ENCODE data around the gene SCAF1. TPM values are rescaled to one million over a fixed set of nuclear protein-coding genes. Genes with fewer than 3 reads are reported as not detected.
"Not testable (repeated sequence)": the region's sequence is repeated elsewhere in the genome, so short reads cannot be mapped to it uniquely, and the experiment has no call there.

The SCAF1 gene
- total RNA-seq, 1 experiment from 2014 or later: 46.8 TPM

DNA sequence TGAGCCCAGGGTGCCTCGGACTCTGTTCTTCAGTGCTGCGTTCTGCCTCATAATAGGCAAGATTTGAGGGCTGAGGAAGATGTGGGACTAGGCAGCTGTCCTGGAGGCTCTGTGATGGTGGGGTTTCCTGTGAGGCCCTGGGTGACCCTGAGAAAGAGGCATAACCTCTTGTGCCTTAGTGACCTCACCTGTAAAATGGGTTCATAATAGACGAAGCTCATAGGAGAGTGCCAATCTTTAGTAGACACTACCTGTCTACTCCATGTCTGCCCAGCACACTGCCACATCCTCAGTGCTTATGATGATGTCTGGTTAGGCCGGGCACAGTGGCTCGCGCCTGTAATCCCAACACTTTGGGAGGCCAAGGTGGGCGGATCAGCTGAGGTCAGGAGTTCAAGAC, 25.5 kb upstream of the SCAF1 start:
- TF ChIP-seq, protein P1, sequence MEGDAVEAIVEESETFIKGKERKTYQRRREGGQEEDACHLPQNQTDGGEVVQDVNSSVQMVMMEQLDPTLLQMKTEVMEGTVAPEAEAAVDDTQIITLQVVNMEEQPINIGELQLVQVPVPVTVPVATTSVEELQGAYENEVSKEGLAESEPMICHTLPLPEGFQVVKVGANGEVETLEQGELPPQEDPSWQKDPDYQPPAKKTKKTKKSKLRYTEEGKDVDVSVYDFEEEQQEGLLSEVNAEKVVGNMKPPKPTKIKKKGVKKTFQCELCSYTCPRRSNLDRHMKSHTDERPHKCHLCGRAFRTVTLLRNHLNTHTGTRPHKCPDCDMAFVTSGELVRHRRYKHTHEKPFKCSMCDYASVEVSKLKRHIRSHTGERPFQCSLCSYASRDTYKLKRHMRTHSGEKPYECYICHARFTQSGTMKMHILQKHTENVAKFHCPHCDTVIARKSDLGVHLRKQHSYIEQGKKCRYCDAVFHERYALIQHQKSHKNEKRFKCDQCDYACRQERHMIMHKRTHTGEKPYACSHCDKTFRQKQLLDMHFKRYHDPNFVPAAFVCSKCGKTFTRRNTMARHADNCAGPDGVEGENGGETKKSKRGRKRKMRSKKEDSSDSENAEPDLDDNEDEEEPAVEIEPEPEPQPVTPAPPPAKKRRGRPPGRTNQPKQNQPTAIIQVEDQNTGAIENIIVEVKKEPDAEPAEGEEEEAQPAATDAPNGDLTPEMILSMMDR (conservative IDR thresholded peaks at IDR 0.05; ENCODE audit: low read depth, low read length): no peak
- no peak for TF ChIP-seq EZH2phosphoT487 (IDR thresholded peaks at IDR 0.05; ENCODE audit: borderline replicate concordance, low read length)
- no peak for TF ChIP-seq EZH2 (IDR thresholded peaks at IDR 0.05; ENCODE audit: low read length, unreplicated experiment)
- CTCF ChIA-PET: no interaction called here
- no peaks in the 10 kb centered on the region for H3K9me2 ChIP-seq (replicated peaks; ENCODE audit: low read length)
- no peaks in the 10 kb centered on the region for H3K27me3 ChIP-seq (ENCODE audit: low read length)
- DNase-seq (no peak), ATAC-seq (no peak)
- H3K79me2 ChIP-seq (ENCODE audit: low read length): peaks cover 22% of the 10 kb centered on the region
- peaks cover 34% of the 10 kb centered on the region for H3K36me3 ChIP-seq (ENCODE audit: low read depth, low read length)
- H3K9me3 ChIP-seq (ENCODE audit: low read length): no peaks in the 10 kb centered on the region
- H3K4me1 ChIP-seq (ENCODE audit: insufficient read depth, low read length): peaks cover 29% of the 10 kb centered on the region
- POLR2A ChIA-PET (ENCODE audit: unreplicated experiment): no interaction called here
- 0 out of 2 replicates have a peak, but pooled peaks cover 3% of the 10 kb centered on the region for H4K20me1 ChIP-seq (ENCODE audit: low read length)
- peaks cover 8% of the 10 kb centered on the region for H3F3A ChIP-seq (ENCODE audit: low read length, unreplicated experiment)
- H3K27ac ChIP-seq (ENCODE audit: low read length): no peak overlapping the region
- BruUV-seq (replicated peaks): no TSS peak
- no peak overlapping the region for H3K4me3 ChIP-seq (ENCODE audit: low read length)
- no peak overlapping the region for H3K4me2 ChIP-seq (ENCODE audit: low read length)
- no peak overlapping the region for H3K9ac ChIP-seq (ENCODE audit: low read length)
- no peak overlapping the region for H2AFZ ChIP-seq (ENCODE audit: low read length)
- intact Hi-C loops (cut with micrococcal nuclease): no loop called here

DNA sequence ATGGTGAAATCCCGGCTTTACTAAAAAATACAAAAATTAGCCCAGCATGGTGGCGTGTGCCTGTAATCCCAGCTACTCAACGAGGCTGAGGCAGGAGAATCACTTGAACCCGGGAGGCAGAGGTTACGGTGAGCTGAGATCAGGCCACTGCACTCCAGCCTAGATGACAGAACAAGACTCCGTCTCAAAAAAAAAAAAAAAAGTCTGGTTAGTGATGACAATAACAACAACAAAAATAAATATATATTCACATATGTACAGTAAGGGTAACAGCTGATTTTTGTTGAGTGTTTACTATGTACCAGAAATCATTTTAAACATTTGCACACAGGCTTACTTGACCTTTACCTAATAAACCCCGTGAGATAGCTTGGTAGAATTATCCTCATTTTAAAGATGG, 25.1 kb upstream of the SCAF1 start:
- no peak overlapping the region for H2AFZ ChIP-seq (ENCODE audit: low read length)
- POLR2A ChIA-PET (ENCODE audit: unreplicated experiment): no interaction called here

DNA sequence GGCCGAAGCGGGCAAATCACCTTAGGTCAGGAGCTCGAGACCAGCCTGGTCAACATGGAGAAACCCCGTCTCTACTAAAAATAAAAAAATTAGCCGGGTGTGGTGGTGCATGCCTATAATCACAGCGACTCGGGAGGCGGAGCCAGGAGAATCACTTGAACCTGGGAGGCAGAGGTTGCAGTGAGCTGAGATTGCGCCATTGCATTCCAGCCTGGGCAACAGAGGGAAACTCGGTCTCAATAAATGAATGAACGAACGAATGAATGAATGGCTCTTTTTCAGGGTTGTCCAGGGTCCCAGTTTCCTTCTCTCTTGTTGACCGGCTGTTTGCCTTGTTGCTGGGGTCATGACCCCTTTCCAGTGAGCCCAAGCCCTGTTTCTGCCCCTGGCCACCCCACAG, 24.1 kb upstream of the SCAF1 start:
- H2AFZ ChIP-seq (ENCODE audit: low read length); H3K4me2 ChIP-seq (ENCODE audit: low read length); CTCF ChIA-PET; H3K27me3 ChIP-seq (ENCODE audit: low read length); DNase-seq; H4K20me1 ChIP-seq (ENCODE audit: low read length); BruUV-seq (replicated peaks); H3K9me2 ChIP-seq (replicated peaks; ENCODE audit: low read length); H3K9ac ChIP-seq (ENCODE audit: low read length); H3F3A ChIP-seq (ENCODE audit: low read length, unreplicated experiment); intact Hi-C loops (cut with micrococcal nuclease); H3K9me3 ChIP-seq (ENCODE audit: low read length); H3K4me3 ChIP-seq (ENCODE audit: low read length); H3K27ac ChIP-seq (ENCODE audit: low read length); ATAC-seq: not testable (repeated sequence)
- POLR2A ChIA-PET (ENCODE audit: unreplicated experiment): interaction anchor here (0.8 kb wide), 1 partner anchor 22 kb away, joined by 4 read pairs; the partner anchor contains the start of gene RRAS
- peaks cover 41% of the 10 kb centered on the region for H3K36me3 ChIP-seq (ENCODE audit: low read depth, low read length)
- peaks cover 12% of the 10 kb centered on the region for H3K79me2 ChIP-seq (ENCODE audit: low read length)
- peaks cover 22% of the 10 kb centered on the region for H3K4me1 ChIP-seq (ENCODE audit: insufficient read depth, low read length)

More for the DNA sequence above, 25.1 kb upstream of the SCAF1 start:
- Histone ChIP-seq H3K27ac (ENCODE audit: low read length) (no peak overlapping the region), H3K4me3 (ENCODE audit: low read length) (no peak overlapping the region), H3K9ac (ENCODE audit: low read length) (no peak overlapping the region), H3K36me3 (ENCODE audit: low read depth, low read length) (peaks cover 37% of the 10 kb centered on the region), H4K20me1 (ENCODE audit: low read length) (0 out of 2 replicates have a peak, but pooled peaks cover 3% of the 10 kb centered on the region), H3K9me3 (ENCODE audit: low read length) (no peaks in the 10 kb centered on the region), H3K79me2 (ENCODE audit: low read length) (peaks cover 21% of the 10 kb centered on the region), H3K4me1 (ENCODE audit: insufficient read depth, low read length) (peaks cover 29% of the 10 kb centered on the region), H3K27me3 (ENCODE audit: low read length) (no peaks in the 10 kb centered on the region), H3F3A (ENCODE audit: low read length, unreplicated experiment) (peaks cover 8% of the 10 kb centered on the region), H3K4me2 (ENCODE audit: low read length) (no peak overlapping the region), H3K9me2 (replicated peaks; ENCODE audit: low read length) (no peaks in the 10 kb centered on the region)
- no TSS peak for BruUV-seq (replicated peaks)
- CTCF ChIA-PET: no interaction called here
- intact Hi-C loops (cut with micrococcal nuclease): no loop called here
- no peak for ATAC-seq
- DNase-seq: no peak
- TF ChIP-seq, protein P1 (conservative IDR thresholded peaks at IDR 0.05; ENCODE audit: low read depth, low read length): no peak
- TF ChIP-seq EZH2phosphoT487 (IDR thresholded peaks at IDR 0.05; ENCODE audit: borderline replicate concordance, low read length) (no peak), EZH2 (IDR thresholded peaks at IDR 0.05; ENCODE audit: low read length, unreplicated experiment) (no peak)

Data from PC-3 (cell line).